Thyroid gland (tissue), 4 donors: ENCODE data around the gene NAV2.

ENCODE experiments used
- POLR2A ChIP-seq, 2 donors: fragments of 450-650 bp; IDR thresholded peaks; one replicate each; pipeline ENCODE4 v1.6.1; 2017; ENCODE audit warnings: antibody characterized with exemption in 2 of 2, mild to moderate bottlenecking in 2 of 2, moderate library complexity in 1 of 2
- TF ChIP-seq, protein P1 (sequence below), 6 experiments: fragments of 200-600 bp in 3 of 6; fragments of 450-650 bp in 3 of 6; sonication (generic) in 3 of 6; IDR thresholded peaks; one replicate each; pipeline ENCODE4 v1.5.1; 2016 to 2019; ENCODE audit warnings: antibody characterized with exemption in 6 of 6, mild to moderate bottlenecking in 2 of 6, inconsistent platforms in 1 of 6, moderate library complexity in 1 of 6

DNA sequence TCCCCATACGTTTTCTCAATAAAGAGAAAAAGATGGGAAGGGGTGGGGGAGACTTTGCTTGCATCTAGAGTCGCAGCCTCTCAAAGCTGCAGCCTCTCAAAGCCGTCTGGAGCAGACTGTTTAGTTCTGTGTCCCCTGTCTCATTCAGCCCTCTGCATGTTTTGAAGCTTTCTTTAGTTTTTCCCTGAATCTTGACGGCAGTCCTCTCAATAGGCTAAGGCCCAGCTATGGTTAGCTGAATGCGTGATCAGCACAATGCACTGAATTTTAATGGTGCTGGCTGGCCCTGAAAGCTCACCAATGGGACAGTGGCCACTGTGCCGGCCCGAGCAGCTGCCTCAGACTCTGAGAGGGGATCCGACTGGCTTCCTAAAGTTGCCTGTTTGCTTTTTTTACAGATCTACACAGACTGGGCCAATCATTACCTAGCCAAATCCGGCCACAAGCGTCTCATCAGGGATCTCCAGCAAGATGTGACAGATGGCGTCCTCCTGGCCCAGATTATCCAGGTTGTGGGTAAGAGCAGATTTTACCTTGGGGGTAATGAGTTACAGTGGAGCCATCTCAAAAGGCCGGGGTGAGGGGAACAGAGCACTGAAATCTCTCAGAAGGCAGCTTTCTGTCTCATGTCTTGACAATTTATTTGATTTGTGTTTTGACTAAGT lies 119.6 kb downstream of the NAV2 start:
- TF ChIP-seq, protein P1, sequence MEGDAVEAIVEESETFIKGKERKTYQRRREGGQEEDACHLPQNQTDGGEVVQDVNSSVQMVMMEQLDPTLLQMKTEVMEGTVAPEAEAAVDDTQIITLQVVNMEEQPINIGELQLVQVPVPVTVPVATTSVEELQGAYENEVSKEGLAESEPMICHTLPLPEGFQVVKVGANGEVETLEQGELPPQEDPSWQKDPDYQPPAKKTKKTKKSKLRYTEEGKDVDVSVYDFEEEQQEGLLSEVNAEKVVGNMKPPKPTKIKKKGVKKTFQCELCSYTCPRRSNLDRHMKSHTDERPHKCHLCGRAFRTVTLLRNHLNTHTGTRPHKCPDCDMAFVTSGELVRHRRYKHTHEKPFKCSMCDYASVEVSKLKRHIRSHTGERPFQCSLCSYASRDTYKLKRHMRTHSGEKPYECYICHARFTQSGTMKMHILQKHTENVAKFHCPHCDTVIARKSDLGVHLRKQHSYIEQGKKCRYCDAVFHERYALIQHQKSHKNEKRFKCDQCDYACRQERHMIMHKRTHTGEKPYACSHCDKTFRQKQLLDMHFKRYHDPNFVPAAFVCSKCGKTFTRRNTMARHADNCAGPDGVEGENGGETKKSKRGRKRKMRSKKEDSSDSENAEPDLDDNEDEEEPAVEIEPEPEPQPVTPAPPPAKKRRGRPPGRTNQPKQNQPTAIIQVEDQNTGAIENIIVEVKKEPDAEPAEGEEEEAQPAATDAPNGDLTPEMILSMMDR (IDR thresholded peaks at IDR 0.05), result no peak
- no peak for TF ChIP-seq POLR2A (IDR thresholded peaks at IDR 0.05)
